Upper lobe of left lung (tissue), 4 donors: ENCODE measurements around the gene ADGRG3.
"Not testable (repeated sequence)": the region's sequence is repeated elsewhere in the genome, so short reads cannot be mapped to it uniquely, and the experiment has no call there.

Experiments
- CTCF ChIP-seq, 6 experiments: fragments of 450-650 bp in 4 of 6; fragments of 200-600 bp in 2 of 6; sonication (generic) in 2 of 6; IDR thresholded peaks; one replicate each; pipeline ENCODE4 v1.5.1; 2016 to 2019; ENCODE audit warnings: antibody characterized with exemption in 6 of 6
- POLR2A ChIP-seq, 4 donors: fragments of 450-650 bp; IDR thresholded peaks; one replicate each; pipeline ENCODE4 v1.5.1; 2016 to 2017; ENCODE audit warnings: antibody characterized with exemption in 4 of 4, mild to moderate bottlenecking in 2 of 4
- POLR2AphosphoS5 ChIP-seq, 2 donors: sonication (generic); formaldehyde crosslinking; IDR thresholded peaks; one replicate each; pipeline ENCODE4 v1.5.1; 2017; ENCODE audit warnings: antibody characterized with exemption in 2 of 2

- not testable (repeated sequence) for TF ChIP-seq CTCF, POLR2A, POLR2AphosphoS5 (IDR thresholded peaks at IDR 0.05)
Observed at GRCh38 chr16:57712569-57712968, 44.5 kb downstream of the ADGRG3 start.
